Ovary (tissue), 3 donors: ENCODE results near the gene GRIPAP1.

Source experiments
- CTCF ChIP-seq, 3 donors: fragments of 450-650 bp in 2 of 3; fragments of 200-600 bp in 1 of 3; IDR thresholded peaks; one replicate each; pipeline versions ENCODE4 v1.5.1 to v1.8.0; 2016 to 2022; ENCODE audit warnings: antibody characterized with exemption in 3 of 3, mild to moderate bottlenecking in 1 of 3
- POLR2A ChIP-seq: fragments of 450-650 bp; IDR thresholded peaks from one replicate; pipeline ENCODE4 v1.6.1; 2017; ENCODE audit warnings: antibody characterized with exemption, mild to moderate bottlenecking, moderate library complexity
- donor health status: DM: no; HTN: no; CAD: no.

- TF ChIP-seq POLR2A (no peak), CTCF (IDR thresholded peaks at IDR 0.05) (no peak)
Observed at GRCh38 chrX:48997865-48998264, 4.2 kb downstream of the GRIPAP1 start.
